Measurements from ENCODE around the gene DNM1.
"Not testable (repeated sequence)": the region's sequence is repeated elsewhere in the genome, so short reads cannot be mapped to it uniquely, and the experiment has no call there.

The DNM1 gene

GRCh38 chr9:128181480-128181879, 21.7 kb upstream of the DNM1 start:
- peaks cover 18% of the 10 kb centered on the region for H3K36me3 ChIP-seq (ENCODE audit: control insufficient read depth, insufficient read depth, low read length)
- not testable (repeated sequence) for H3K9me3 ChIP-seq (ENCODE audit: control insufficient read depth, low read length); H3K4me1 ChIP-seq (ENCODE audit: control insufficient read depth, insufficient read depth, low read length); H3K4me3 ChIP-seq (ENCODE audit: low read length); H3K9ac ChIP-seq (ENCODE audit: low read length); H3K27me3 ChIP-seq (ENCODE audit: control insufficient read depth, insufficient read depth, low read length)

- Histone ChIP-seq H3K9me3 (ENCODE audit: control insufficient read depth, low read length) (no peaks in the 10 kb centered on the region), H3K4me1 (ENCODE audit: control insufficient read depth, insufficient read depth, low read length) (no peaks in the 10 kb centered on the region), H3K9ac (ENCODE audit: low read length) (no peak overlapping the region), H3K4me3 (ENCODE audit: low read length) (no peak overlapping the region), H3K27me3 (ENCODE audit: control insufficient read depth, insufficient read depth, low read length) (no peaks in the 10 kb centered on the region), H3K36me3 (ENCODE audit: control insufficient read depth, insufficient read depth, low read length) (peaks cover 12% of the 10 kb centered on the region)
Measured at GRCh38 chr9:128182893-128183588, 20.1 kb upstream of the DNM1 start.

- Histone ChIP-seq H3K4me1 (ENCODE audit: control insufficient read depth, insufficient read depth, low read length) (peaks cover 12% of the 10 kb centered on the region), H3K9me3 (ENCODE audit: control insufficient read depth, low read length) (no peaks in the 10 kb centered on the region), H3K4me3 (ENCODE audit: low read length) (no peak overlapping the region), H3K27me3 (ENCODE audit: control insufficient read depth, insufficient read depth, low read length) (no peaks in the 10 kb centered on the region), H3K9ac (ENCODE audit: low read length) (no peak overlapping the region), H3K36me3 (ENCODE audit: control insufficient read depth, insufficient read depth, low read length) (no peaks in the 10 kb centered on the region)
Measured at GRCh38 chr9:128185979-128186965, 16.9 kb upstream of the DNM1 start.

- H3K27me3 ChIP-seq (ENCODE audit: control insufficient read depth, insufficient read depth, low read length): no peaks in the 10 kb centered on the region
- H3K4me3 ChIP-seq (ENCODE audit: low read length): no peak overlapping the region
- H3K36me3 ChIP-seq (ENCODE audit: control insufficient read depth, insufficient read depth, low read length): no peaks in the 10 kb centered on the region
- H3K9me3 ChIP-seq (ENCODE audit: control insufficient read depth, low read length): no peaks in the 10 kb centered on the region
- H3K9ac ChIP-seq (ENCODE audit: low read length): no peak overlapping the region
- H3K4me1 ChIP-seq (ENCODE audit: control insufficient read depth, insufficient read depth, low read length): peaks cover 12% of the 10 kb centered on the region
Measured at GRCh38 chr9:128187361-128187760, 15.8 kb upstream of the DNM1 start.

GRCh38 chr9:128188209-128188608, 15.0 kb upstream of the DNM1 start:
- Histone ChIP-seq H3K4me3 (ENCODE audit: low read length) (no peak overlapping the region), H3K4me1 (ENCODE audit: control insufficient read depth, insufficient read depth, low read length) (peaks cover 15% of the 10 kb centered on the region), H3K9ac (ENCODE audit: low read length) (no peak overlapping the region), H3K27me3 (ENCODE audit: control insufficient read depth, insufficient read depth, low read length) (no peaks in the 10 kb centered on the region), H3K36me3 (ENCODE audit: control insufficient read depth, insufficient read depth, low read length) (no peaks in the 10 kb centered on the region), H3K9me3 (ENCODE audit: control insufficient read depth, low read length) (no peaks in the 10 kb centered on the region)

GRCh38 chr9:128190013-128190412, 13.2 kb upstream of the DNM1 start:
- Histone ChIP-seq H3K4me3 (ENCODE audit: low read length) (no peak overlapping the region), H3K36me3 (ENCODE audit: control insufficient read depth, insufficient read depth, low read length) (no peaks in the 10 kb centered on the region), H3K27me3 (ENCODE audit: control insufficient read depth, insufficient read depth, low read length) (no peaks in the 10 kb centered on the region), H3K4me1 (ENCODE audit: control insufficient read depth, insufficient read depth, low read length) (peaks cover 15% of the 10 kb centered on the region), H3K9me3 (ENCODE audit: control insufficient read depth, low read length) (no peaks in the 10 kb centered on the region), H3K9ac (ENCODE audit: low read length) (no peak overlapping the region)

- Histone ChIP-seq H3K4me3 (ENCODE audit: low read length) (peak overlapping the region; percentile 85), H3K9me3 (ENCODE audit: control insufficient read depth, low read length) (no peaks in the 10 kb centered on the region), H3K27me3 (ENCODE audit: control insufficient read depth, insufficient read depth, low read length) (no peaks in the 10 kb centered on the region), H3K4me1 (ENCODE audit: control insufficient read depth, insufficient read depth, low read length) (peaks cover 15% of the 10 kb centered on the region), H3K9ac (ENCODE audit: low read length) (peak overlapping the region; percentile 99), H3K36me3 (ENCODE audit: control insufficient read depth, insufficient read depth, low read length) (no peaks in the 10 kb centered on the region)
Measured at GRCh38 chr9:128190516-128191405, 12.4 kb upstream of the DNM1 start.

GRCh38 chr9:128191406-128192046, 11.7 kb upstream of the DNM1 start, which contains the start of gene CIZ1:
Gene CIZ1, minus strand, starts transcription at chr9:128191572. Its CDS starts 715 bp downstream, at chr9:128190857.
- peak within 1 kb of the TSS; percentile 99 for H3K9ac ChIP-seq (ENCODE audit: low read length)
- no peaks in the 10 kb centered on the region for H3K27me3 ChIP-seq (ENCODE audit: control insufficient read depth, insufficient read depth, low read length)
- no peaks in the 10 kb centered on the region for H3K9me3 ChIP-seq (ENCODE audit: control insufficient read depth, low read length)
- H3K36me3 ChIP-seq (ENCODE audit: control insufficient read depth, insufficient read depth, low read length): no peaks in the 10 kb centered on the region
- peaks cover 15% of the 10 kb centered on the region for H3K4me1 ChIP-seq (ENCODE audit: control insufficient read depth, insufficient read depth, low read length)
- H3K4me3 ChIP-seq (ENCODE audit: low read length): peak within 1 kb of the TSS; percentile 87

- no peaks in the 10 kb centered on the region for H3K9me3 ChIP-seq (ENCODE audit: control insufficient read depth, low read length)
- H3K9ac ChIP-seq (ENCODE audit: low read length): peak overlapping the region; percentile 99
- H3K36me3 ChIP-seq (ENCODE audit: control insufficient read depth, insufficient read depth, low read length): no peaks in the 10 kb centered on the region
- H3K4me1 ChIP-seq (ENCODE audit: control insufficient read depth, insufficient read depth, low read length): peaks cover 15% of the 10 kb centered on the region
- H3K27me3 ChIP-seq (ENCODE audit: control insufficient read depth, insufficient read depth, low read length): no peaks in the 10 kb centered on the region
- H3K4me3 ChIP-seq (ENCODE audit: low read length): no peak overlapping the region
Measured at GRCh38 chr9:128192601-128193371, 10.4 kb upstream of the DNM1 start.

- no peaks in the 10 kb centered on the region for H3K27me3 ChIP-seq (ENCODE audit: control insufficient read depth, insufficient read depth, low read length)
- H3K9ac ChIP-seq (ENCODE audit: low read length): no peak overlapping the region
- no peaks in the 10 kb centered on the region for H3K9me3 ChIP-seq (ENCODE audit: control insufficient read depth, low read length)
- H3K4me1 ChIP-seq (ENCODE audit: control insufficient read depth, insufficient read depth, low read length): peaks cover 15% of the 10 kb centered on the region
- no peaks in the 10 kb centered on the region for H3K36me3 ChIP-seq (ENCODE audit: control insufficient read depth, insufficient read depth, low read length)
- no peak overlapping the region for H3K4me3 ChIP-seq (ENCODE audit: low read length)
Measured at GRCh38 chr9:128193469-128194096, 9.6 kb upstream of the DNM1 start.

Measured in mucosa of stomach (tissue), 1 donor.